Left kidney (tissue), 2 donors: ENCODE results near the gene MYO3B. TPM values are rescaled to one million over a fixed set of nuclear protein-coding genes. Genes with fewer than 3 reads are reported as not detected.

Experiments
- DNase-seq: peaks from one replicate; pipeline ENCODE4 v3.0.0-alpha.2; 2013
- polyA plus RNA-seq: library from polyadenylated mRNA; unstranded; fragments of 120-200 nt; gene quantifications from one replicate; pipeline ENCODE4 v1.2.1, GENCODE V29; 2013; ENCODE audit not compliant: insufficient read length

MYO3B gene
- polyA plus RNA-seq, 1 donor = 7.8 TPM

DNA sequence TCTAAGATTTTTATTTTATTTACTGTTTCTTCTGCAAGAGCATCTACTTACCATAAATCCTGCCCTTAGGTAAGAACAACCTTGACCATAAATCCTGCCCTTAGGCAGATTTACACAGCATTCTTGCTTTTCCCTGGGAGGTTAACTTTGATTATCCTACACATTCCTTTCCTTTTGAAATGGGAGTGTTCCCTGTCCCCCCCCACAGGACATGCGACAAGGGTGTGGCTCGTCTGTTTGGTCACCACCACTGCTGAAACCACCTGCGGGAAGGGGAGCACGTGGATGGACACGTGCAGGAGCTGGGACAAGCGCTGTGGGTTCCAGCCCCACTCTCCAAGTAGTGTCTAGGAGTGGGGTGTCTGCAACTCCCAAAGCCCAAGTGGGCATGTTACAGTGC is 297.9 kb downstream of the MYO3B start:
- DNase-seq = no peak

- DNase-seq = no peak
Measured at GRCh38 chr2:170477630-170478029, 299.7 kb downstream of the MYO3B start.

GRCh38 chr2:170481201-170481600 is 303.3 kb downstream of the MYO3B start:
- DNase-seq = no peak

GRCh38 chr2:170484552-170484951 is 306.6 kb downstream of the MYO3B start:
- DNase-seq = no peak

DNA sequence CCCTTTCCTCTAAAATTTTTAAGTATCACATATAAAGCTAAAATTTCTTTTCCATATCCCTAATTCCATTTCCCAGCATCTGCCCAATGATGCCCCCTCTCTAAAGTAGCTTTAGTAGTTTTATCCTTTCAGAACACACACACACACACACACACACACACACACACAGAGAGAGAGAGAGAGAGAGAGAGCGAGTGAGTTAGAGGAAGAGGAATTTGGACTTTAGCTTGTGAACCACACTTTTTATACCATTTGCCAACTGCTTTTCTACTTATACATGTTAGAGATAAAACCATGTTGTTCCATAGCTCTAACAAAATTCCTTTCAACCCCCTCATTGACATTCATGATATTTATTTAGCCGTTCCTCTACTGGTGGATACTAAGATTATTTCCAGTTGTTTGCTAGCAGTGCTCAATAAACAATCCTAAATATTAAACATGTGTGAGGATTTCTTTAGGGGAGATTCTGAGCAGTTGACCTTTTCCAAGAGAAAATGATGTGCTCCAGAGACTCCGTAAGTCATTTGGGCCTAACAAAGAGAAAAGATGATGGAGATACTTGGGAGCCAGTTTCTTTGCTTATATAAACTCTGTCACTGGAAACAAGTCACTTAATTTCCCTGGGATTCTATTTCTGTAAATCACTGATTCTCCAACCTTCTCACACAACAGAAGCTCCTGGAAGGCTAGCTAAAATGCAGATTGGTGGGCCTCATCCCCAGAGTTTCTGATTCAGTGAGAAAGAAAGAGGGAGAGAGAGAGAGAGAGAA is 307.5 kb downstream of the MYO3B start:
- DNase-seq = no peak

DNA sequence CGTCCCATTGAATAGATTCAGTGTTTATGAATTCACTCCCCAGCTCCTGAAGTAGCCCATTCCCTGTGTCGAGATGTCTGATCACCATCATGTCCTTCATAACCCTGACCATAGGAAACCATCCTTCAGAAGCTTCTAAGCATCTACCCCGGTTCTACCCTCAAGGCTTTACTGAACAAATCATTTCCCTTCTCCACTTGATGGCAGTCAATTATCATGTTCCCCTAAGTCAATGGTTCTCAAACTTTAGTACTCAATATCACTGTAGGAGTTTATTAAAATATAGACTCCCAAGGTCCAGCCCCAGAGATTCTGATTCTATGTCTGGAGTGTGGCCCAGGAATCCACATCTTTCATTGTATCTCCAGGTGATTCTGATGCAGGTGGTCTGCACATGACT is 308.8 kb downstream of the MYO3B start:
- no peak for DNase-seq

DNA sequence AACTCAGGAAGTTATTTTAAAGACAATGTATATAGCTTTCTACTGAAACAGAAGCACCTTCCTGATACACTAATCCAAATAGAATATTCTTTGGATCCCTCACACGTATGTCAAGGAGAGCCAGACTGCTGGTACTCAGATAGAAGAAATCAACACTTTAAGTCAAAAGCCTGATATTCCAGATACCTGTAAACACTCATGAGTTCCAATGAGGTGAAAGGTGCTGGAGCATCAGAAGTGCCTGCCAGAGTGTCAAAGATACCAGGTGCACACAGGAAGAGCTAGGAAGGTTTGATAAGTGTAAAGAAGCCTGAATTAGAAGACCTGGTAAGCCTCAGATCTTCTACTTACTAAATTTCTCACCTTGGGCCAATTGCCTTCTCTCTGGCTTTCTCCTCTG is 310.9 kb downstream of the MYO3B start:
- no peak for DNase-seq

DNA sequence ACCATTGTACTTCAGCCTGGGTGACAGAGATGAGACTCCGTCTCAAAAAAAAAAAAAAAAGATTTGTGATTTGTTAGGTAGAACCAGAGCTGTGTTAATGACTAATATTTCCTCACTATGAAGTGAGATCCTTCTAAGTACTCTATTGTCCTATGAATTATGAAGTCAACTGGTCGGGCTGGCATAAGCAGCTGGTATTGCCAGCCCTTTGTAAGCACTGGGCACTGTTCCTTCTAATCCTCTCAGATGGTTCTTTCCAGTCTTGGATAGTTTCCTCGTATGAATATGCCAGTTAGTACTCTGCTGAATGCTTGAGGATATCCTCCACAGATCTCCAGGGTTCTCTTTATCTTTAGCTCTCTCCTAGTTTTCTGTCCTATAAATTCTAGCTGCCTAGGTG is 314.1 kb downstream of the MYO3B start:
- DNase-seq = no peak

DNA sequence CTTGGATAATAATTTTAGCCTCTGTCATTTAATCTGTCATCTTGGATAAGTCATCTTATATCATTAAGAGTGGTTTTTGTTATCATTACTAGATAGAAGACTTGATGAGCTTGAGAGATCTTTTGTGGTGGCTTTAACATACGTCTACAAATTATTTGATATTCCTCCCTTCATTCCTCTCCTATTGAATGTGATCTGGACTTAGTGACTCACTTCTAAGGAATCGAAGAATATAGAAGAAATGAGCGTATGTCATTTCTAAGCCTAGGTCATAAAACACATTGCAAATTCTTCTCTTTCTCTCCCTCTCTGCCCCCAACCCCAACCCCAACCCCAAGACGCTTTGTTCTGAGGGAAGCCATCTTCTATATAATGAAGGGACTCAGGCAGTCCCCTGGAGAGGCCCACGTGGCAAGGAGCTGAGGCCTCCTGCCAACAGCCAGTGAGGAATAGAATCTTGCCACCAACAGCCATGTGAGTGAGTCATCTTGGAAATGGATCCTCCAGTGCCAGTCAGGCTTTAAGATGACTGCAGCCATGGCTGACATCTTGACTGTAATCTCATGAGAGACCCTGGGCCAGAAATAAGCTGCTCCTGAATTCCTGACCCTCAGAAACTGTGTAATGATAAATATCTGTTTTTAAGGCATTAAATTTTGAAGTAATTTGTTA is 315.6 kb downstream of the MYO3B start:
- no peak for DNase-seq

DNA sequence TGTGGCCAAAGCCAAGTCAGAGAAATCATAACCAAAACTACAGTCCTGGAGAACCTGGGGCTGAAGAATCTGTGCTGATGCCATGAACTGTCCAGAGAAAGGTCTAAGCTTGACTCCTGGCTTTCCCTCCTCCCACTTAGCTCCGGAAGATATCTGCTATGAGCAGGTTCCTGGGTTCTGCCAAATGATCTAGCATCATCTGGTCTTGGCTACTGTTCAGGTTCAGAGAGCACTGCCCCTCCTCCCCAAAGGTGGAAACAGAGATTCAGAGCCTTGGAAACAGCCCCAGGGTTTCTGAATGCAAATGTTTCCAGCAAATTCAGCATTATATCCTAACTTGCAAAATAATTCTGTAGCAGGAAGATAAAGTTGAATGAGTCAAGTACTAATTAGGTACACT is 317.9 kb downstream of the MYO3B start:
- no peak for DNase-seq

DNA sequence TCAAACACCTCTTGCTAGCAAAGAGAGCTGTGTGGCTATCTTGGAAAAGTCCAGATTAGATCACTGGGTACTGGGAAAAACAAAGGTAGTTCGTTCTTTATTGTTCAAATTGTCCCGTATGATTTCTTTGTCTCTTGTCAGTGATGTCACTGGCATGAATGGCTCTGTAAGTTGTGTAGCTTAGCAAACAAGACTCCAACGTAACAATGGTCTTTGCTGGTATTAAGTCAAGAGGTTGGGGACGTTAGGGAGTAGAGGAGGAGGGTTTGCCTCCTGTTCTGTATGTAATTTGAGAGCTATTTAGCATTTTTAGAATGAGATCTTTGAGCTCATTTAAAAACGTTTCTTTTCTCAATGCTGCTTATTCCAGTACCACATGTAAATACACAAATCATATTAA is 320.7 kb downstream of the MYO3B start:
- no peak for DNase-seq

- DNase-seq = no peak
Measured at GRCh38 chr2:170500104-170500503, 322.2 kb downstream of the MYO3B start.

DNA sequence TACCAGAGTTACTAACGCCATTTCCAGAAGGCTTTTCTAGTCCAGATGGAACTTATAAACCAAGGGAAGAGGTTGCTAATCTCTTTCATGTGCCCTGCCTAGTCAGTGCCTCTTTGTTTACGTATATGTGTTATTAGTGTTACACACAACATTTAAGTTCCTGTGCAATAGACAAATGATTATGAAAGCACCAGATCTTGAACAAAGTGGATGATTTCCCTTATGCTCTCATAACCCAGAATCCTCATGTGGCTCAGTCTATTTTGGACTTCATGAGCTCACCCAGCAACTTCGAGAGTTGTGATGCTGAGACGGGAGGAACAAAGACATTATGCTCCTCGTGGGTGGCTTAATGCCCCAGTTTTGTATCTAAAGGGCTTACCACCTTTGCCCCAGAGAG is 322.8 kb downstream of the MYO3B start:
- no peak for DNase-seq

DNA sequence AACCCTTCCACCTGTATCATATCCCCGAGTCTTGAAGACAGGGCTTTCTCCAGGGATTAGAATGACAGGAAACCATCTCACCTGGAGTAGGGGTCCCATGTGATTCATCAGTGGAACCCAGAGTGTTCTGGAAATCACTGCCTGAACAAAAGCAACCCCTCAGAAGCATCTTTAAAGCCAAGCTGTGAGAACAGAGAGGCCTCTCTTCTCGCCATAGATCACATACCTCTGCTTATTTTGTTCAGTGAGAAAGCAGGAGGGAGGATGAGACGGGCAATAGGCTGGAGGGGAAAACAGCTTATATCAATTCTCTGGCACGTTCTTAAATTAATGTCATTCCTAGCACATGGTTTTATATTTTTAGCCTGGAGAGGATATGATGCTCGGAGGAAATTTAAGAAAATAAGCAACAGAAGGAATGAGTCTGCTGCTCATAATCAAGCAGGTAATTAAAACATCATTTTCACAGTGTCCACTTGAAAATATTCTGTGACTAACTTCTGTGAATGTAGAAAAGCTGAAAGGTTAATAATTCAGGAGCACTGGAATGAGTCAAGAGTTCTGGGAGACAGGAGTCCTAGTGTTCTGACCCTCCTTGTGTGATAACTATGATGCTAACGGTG is 323.6 kb downstream of the MYO3B start:
- DNase-seq = no peak

DNA sequence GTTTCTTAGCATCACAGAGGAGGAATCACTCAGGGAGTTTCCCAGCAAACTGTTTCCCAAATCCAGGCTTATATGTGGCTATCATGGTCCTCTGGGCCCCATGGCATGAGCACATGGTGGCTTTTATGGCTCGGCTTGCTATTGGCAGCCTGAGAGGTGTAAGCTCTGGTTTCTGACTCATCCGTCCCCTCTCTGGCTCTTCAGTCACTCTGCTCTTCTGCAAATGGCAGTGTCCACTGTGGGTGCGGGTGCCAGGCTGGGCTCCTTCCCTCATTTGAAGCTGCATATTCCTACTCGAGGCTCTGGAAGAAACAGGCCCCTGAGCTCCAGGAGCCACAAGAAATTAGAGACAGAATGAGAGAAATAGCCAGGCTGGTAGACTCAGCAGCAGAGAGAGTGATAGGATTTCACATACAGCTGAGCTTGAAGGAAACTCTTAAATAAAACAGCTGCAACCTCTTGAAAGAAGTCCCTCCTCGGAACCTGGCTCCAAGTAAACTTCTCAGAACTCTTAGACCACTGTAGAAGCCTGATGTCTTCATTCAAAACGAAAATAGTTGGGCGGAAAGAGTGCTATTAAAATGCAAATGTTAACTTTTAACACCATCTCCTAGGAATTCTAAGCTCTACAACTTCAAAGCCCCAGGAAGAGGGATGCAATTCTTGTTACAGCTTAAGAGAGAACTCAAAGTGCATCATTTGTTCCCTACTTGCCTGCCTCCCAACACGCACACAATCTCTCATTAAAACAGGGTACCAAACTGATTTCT is 324.6 kb downstream of the MYO3B start:
- no peak for DNase-seq

GRCh38 chr2:170503563-170503962 is 325.6 kb downstream of the MYO3B start:
- DNase-seq = no peak

DNA sequence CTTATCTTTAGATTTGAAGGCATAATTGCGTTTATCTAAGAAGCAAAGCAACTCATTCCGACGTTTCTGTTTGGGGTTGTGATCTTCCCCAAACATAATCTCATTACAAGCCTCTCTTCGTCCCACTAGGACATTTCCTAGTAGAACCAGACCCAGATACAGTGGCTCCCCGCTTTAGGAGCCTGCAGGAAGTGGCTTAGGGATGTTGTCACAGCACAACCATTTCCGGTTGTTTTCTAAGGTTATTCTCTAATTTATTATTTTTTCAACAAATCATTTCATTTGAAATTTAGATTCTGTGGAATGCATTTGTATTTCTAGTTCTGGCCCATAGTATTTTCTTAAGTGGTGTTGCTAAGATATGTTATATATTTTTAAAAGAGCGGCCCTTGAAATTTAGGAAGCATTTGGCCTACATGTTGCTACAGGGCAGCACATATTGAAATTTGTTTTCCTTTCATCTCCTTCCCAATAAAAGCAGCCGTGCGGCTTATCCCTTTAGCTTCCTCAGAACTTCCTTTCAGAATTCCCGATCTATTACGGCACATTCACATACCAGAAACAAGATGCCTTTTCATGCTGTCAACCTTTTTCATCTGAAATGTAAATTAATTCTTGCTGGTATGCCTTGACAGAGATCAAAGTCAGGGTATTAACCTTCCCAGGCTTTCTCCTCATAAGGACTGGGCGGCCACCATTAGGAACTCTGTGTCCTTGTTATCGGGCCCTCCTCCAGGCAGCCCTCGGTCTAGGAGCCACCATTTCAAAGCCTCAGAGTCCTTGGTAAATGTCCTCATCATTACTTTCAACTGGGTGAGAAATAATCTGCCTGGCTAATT is 326.2 kb downstream of the MYO3B start:
- DNase-seq = no peak

DNA sequence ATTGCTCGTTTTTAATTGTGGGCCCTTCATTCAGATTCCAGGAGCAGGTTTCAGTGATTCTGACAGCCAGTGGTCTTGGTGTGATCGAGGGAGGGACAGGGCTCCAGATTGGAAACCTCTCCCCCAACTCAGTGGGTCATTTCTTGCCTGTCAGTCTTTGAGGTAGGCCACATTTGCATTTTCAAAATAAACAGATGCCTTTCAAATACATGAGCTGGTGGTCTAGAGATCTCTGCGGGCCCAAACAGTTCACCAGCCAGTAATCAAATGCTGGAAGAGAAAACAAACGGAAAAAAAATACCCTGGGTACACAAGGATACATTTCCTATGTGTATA is 326.8 kb downstream of the MYO3B start:
- no peak for DNase-seq

DNA sequence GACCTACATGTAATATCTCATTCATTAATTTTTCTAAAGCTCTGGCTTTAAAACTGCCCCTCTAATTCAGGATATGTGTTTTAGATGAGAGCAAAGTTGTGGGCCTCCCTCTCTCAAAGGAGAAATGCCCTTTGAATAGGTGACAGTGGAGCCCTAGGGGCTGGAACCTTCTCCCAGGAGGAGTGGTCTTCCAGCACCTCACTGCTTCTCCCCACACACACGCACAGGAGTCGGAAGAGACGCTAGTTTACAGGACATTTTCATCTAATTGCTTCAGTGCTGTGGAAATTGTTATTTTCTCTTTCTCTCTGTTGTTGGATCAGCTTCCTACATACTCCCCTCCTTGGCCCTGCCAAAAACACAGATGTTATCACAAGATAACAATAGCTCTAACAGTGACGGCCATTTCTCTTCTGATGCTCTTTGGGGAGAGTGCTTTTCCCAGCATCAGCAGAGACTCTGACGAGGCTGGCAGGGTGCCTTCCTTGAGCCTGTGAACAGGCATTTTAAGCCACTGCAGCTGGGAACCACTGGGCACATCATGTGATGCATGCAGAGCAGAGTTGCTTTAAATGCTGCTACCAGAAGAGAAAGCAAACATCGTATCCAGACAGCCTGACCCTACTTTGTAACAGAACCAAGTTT is 327.8 kb downstream of the MYO3B start:
- no peak for DNase-seq

DNA sequence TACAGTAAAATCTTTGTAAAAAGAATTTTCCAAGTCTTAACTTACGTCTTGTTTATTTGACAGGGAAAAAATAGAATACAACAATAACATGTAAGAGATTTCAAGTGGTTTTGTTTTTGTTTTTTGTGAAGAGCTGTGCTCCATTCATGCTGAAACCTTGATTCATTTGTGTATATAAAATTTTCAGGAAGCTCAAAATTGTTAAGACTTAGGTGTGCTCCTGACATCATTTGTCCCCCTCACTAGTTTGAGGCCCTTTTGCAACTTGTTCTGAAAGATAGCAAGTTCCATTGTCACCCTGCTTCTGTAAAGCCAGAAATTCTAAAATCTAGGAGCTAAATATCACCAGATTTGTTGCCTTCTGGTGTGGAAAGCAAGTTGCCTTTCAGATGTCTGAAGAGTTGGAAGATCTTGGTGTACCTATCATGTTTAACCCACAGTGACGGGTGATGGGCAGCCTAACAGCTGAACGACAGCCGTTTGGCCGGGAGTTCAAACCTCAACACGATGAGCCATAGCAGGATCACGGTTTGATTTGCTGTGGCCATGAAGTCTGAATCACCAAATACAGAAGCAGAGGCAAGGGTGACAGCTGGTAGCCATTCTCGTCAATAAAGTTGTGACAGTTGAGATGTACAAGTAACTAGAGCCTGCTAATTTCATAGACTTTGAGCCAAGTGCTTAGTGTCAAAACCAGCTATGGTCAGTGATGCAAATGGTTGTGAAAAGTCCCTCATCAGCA is 331.7 kb downstream of the MYO3B start:
- DNase-seq = no peak

- DNase-seq = no peak
Measured at GRCh38 chr2:170512266-170512665, 334.3 kb downstream of the MYO3B start.
